CD14-positive monocyte (primary cell): ENCODE measurements around the gene ADAM22. TPM values are rescaled to one million over a fixed set of nuclear protein-coding genes. Genes with fewer than 3 reads are reported as not detected.

Source experiments
- DNase-seq, 3 donors: peaks; one replicate each; pipeline ENCODE4 v3.0.0-alpha.2; 2011 to 2022
- H2AFZ ChIP-seq: 2 replicates; pipeline ENCODE4 v1.6.0; 2012; ENCODE audit warnings: mild to moderate bottlenecking, low read depth, low read length, inconsistent platforms; ENCODE audit not compliant: insufficient read depth, poor library complexity, severe bottlenecking
- H3K27ac ChIP-seq, 2 donors: 1 replicate in 1 of 2; 2 replicates in 1 of 2; pipeline ENCODE4 v1.5.1; 2012 to 2013; ENCODE audit warnings: low read length in 2 of 2, control low read depth in 1 of 2, inconsistent platforms in 1 of 2, low read depth in 1 of 2, mild to moderate bottlenecking in 1 of 2
- H3K27me3 ChIP-seq, 2 donors: one replicate each; pipeline versions ENCODE4 v1.6.0 to v1.6.1; 2011 to 2013; ENCODE audit warnings: low read length in 2 of 2; ENCODE audit not compliant: control insufficient read depth in 2 of 2, insufficient read depth in 2 of 2
- H3K36me3 ChIP-seq, 2 donors: replicated peaks in 1 of 2; 1 replicate in 1 of 2; 2 replicates in 1 of 2; pipeline versions ENCODE4 v1.5.1 to v1.6.1; 2012 to 2013; ENCODE audit warnings: low read length in 2 of 2, control low read depth in 1 of 2, inconsistent platforms in 1 of 2, mild to moderate bottlenecking in 1 of 2; ENCODE audit not compliant: insufficient read depth in 2 of 2, control insufficient read depth in 1 of 2
- H3K4me1 ChIP-seq, 2 donors: 1 replicate in 1 of 2; 2 replicates in 1 of 2; pipeline versions ENCODE4 v1.5.1 to v1.6.1; 2012 to 2013; ENCODE audit warnings: low read length in 2 of 2, control low read depth in 1 of 2, inconsistent platforms in 1 of 2, mild to moderate bottlenecking in 1 of 2, moderate library complexity in 1 of 2; ENCODE audit not compliant: insufficient read depth in 2 of 2, control insufficient read depth in 1 of 2
- H3K4me2 ChIP-seq: replicated peaks from 2 replicates; pipeline ENCODE3; 2012; ENCODE audit warnings: low read length, moderate library complexity, mild to moderate bottlenecking; ENCODE audit not compliant: poor library complexity, severe bottlenecking; ENCODE audit errors: extremely low read depth
- H3K4me3 ChIP-seq, 3 experiments: fragments of 200-600 bp in 1 of 3; sonication (generic) in 1 of 3; replicated peaks in 1 of 3; 1 replicate in 2 of 3; 2 replicates in 1 of 3; pipeline ENCODE4 v1.5.1; 2011 to 2013; ENCODE audit warnings: low read length in 3 of 3, mild to moderate bottlenecking in 3 of 3, control low read depth in 2 of 3, low read depth in 2 of 3, inconsistent platforms in 1 of 3, moderate library complexity in 1 of 3
- H3K79me2 ChIP-seq: 2 replicates; pipeline ENCODE4 v1.6.0; 2012; ENCODE audit warnings: mild to moderate bottlenecking, control low read depth, inconsistent platforms, low read length, moderate library complexity; ENCODE audit not compliant: insufficient read depth
- H3K9ac ChIP-seq: 2 replicates; pipeline ENCODE4 v1.6.0; 2017; ENCODE audit warnings: low read length, mild to moderate bottlenecking; ENCODE audit not compliant: insufficient read depth, poor library complexity, severe bottlenecking
- H3K9me3 ChIP-seq, 2 donors: replicated peaks in 1 of 2; 1 replicate in 1 of 2; 2 replicates in 1 of 2; pipeline versions ENCODE4 v1.5.1 to v1.6.1; 2012 to 2013; ENCODE audit warnings: low read length in 2 of 2, control low read depth in 1 of 2; ENCODE audit not compliant: control insufficient read depth in 1 of 2, insufficient read depth in 1 of 2
- H4K20me1 ChIP-seq: 2 replicates; pipeline ENCODE4 v1.6.0; 2012; ENCODE audit warnings: mild to moderate bottlenecking, low read length, control low read depth, moderate library complexity; ENCODE audit not compliant: insufficient read depth
- H3K27ac Mint-ChIP-seq, 7 donors: one replicate each; pipeline ENCODE4 v1.8.0; 2020; ENCODE audit warnings: mild to moderate bottlenecking in 7 of 7, mixed read lengths in 7 of 7, moderate library complexity in 6 of 7, inconsistent platforms in 2 of 7
- H3K27me3 Mint-ChIP-seq, 3 donors: one replicate each; pipeline ENCODE4 v1.8.0; 2021 to 2022; ENCODE audit warnings: low read depth in 3 of 3, mild to moderate bottlenecking in 3 of 3, mixed read lengths in 3 of 3, moderate library complexity in 3 of 3, inconsistent platforms in 1 of 3
- H3K36me3 Mint-ChIP-seq, 2 donors: one replicate each; pipeline ENCODE4 v1.8.0; 2020; ENCODE audit warnings: mixed read lengths in 2 of 2, inconsistent platforms in 1 of 2, mild to moderate bottlenecking in 1 of 2
- H3K4me1 Mint-ChIP-seq: one replicate; pipeline ENCODE4 v1.8.0; 2020; ENCODE audit warnings: mild to moderate bottlenecking, mixed read lengths
- H3K4me3 Mint-ChIP-seq, 2 donors: one replicate each; pipeline ENCODE4 v1.8.0; 2020; ENCODE audit warnings: mild to moderate bottlenecking in 2 of 2, mixed read lengths in 2 of 2, moderate library complexity in 1 of 2
- H3K9me3 Mint-ChIP-seq, 7 donors: one replicate each; pipeline ENCODE4 v1.8.0; 2020 to 2022; ENCODE audit warnings: mixed read lengths in 7 of 7, mild to moderate bottlenecking in 6 of 7, moderate library complexity in 6 of 7, inconsistent platforms in 2 of 7
- WGBS: methylation state at CpG from one replicate; pipeline ENCODE4 v1.1.5; 2013; ENCODE audit warnings: missing lambda C conversion rate; ENCODE audit not compliant: insufficient coverage; 5-methylcytosine and 5-hydroxymethylcytosine counted together
- intact Hi-C, 2 donors: fragments of 100-400 bp; cut with micrococcal nuclease; formaldehyde crosslinking; loops; one replicate each; pipeline versions ENCODE4 v1.15.0 to v1.15.1; 2023
- polyA plus RNA-seq, 3 donors: library from polyadenylated mRNA; depleted of rRNA in 1 of 3; unstranded in 2 of 3; stranded (reverse) in 1 of 3; fragments of 300-500 nt in 2 of 3; fragments of >200 nt in 1 of 3; fragmentation: Illumina TruSeq in 2 of 3; gene quantifications; 1 replicate in 2 of 3; 2 replicates in 1 of 3; pipeline ENCODE4 v1.2.3, GENCODE V29; 2012 to 2021
- TF ChIP-seq, protein P1 (sequence below): fragments of 200-600 bp; IDR thresholded peaks from one replicate; pipeline ENCODE4 v1.8.0; 2022; ENCODE audit warnings: antibody characterized with exemption, mild to moderate bottlenecking

Gene ADAM22
- polyA plus RNA-seq, 3 donors, result 0.01 to 0.17 TPM; not detected in 1

- H3K4me1 ChIP-seq, result no peaks in the 10 kb centered on the region
- Mint-ChIP-seq H3K36me3 (no peaks in the 10 kb centered on the region), H3K27me3 (no peaks in the 10 kb centered on the region), H3K4me1 (peaks cover 5% of the 10 kb centered on the region), H3K27ac (no peak overlapping the region), H3K9me3 (peaks cover 0 to 7% (median 3%) of the 10 kb centered on the region in 7 donors), H3K4me3 (no peak overlapping the region)
- H3K27ac ChIP-seq, result no peak overlapping the region
- no peaks in the 10 kb centered on the region for H4K20me1 ChIP-seq
- no peak overlapping the region for H2AFZ ChIP-seq
- H3K9me3 ChIP-seq, result no peaks in the 10 kb centered on the region
- H3K4me2 ChIP-seq, result no peak overlapping the region
- TF ChIP-seq, protein P1, sequence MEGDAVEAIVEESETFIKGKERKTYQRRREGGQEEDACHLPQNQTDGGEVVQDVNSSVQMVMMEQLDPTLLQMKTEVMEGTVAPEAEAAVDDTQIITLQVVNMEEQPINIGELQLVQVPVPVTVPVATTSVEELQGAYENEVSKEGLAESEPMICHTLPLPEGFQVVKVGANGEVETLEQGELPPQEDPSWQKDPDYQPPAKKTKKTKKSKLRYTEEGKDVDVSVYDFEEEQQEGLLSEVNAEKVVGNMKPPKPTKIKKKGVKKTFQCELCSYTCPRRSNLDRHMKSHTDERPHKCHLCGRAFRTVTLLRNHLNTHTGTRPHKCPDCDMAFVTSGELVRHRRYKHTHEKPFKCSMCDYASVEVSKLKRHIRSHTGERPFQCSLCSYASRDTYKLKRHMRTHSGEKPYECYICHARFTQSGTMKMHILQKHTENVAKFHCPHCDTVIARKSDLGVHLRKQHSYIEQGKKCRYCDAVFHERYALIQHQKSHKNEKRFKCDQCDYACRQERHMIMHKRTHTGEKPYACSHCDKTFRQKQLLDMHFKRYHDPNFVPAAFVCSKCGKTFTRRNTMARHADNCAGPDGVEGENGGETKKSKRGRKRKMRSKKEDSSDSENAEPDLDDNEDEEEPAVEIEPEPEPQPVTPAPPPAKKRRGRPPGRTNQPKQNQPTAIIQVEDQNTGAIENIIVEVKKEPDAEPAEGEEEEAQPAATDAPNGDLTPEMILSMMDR, result no peak
- no peaks in the 10 kb centered on the region for H3K79me2 ChIP-seq
- H3K27me3 ChIP-seq, result no peaks in the 10 kb centered on the region
- no peaks in the 10 kb centered on the region for H3K36me3 ChIP-seq
- DNase-seq, result no peak
- intact Hi-C loops, result no loop called here
- WGBS, result 100% methylated on average over 1 of the region's 1 CpG
- H3K4me3 ChIP-seq, result no peak overlapping the region
- H3K9ac ChIP-seq, result no peak overlapping the region
Measured at GRCh38 chr7:88040694-88041093, 106.6 kb downstream of the ADAM22 start.

DNA sequence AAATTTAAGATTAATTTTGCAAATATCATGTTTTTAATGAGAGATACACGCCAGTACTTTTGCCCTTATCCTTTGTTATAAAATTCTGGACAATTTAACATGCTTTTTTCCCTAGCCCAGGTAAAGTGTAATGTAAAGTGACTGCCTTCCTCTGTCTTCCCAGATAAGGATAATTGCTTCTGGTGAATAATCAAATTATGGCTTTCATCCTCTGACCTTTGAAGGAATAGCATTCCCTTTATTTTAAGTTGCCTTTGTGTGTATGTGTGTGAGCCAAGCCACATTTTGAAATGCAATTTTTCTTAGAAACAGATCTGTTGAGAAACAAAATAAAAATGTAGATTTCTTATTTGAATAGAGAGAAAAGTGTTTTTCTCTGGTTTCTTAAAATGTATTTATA, 107.5 kb downstream of the ADAM22 start:
- H4K20me1 ChIP-seq, result no peaks in the 10 kb centered on the region
- no peaks in the 10 kb centered on the region for H3K27me3 Mint-ChIP-seq
- H3K4me2 ChIP-seq, result no peak overlapping the region
- no peak overlapping the region for H3K9ac ChIP-seq
- no peak overlapping the region for H3K27ac Mint-ChIP-seq
- intact Hi-C loops, result no loop called here
- no CpG with 5 or more reads among the region's 1 CpG for WGBS
- peaks cover 9% of the 10 kb centered on the region for H3K4me1 Mint-ChIP-seq
- H3K27me3 ChIP-seq, result no peaks in the 10 kb centered on the region
- H3K4me3 Mint-ChIP-seq, result no peak overlapping the region
- H3K36me3 ChIP-seq, result no peaks in the 10 kb centered on the region
- no peak for DNase-seq
- H2AFZ ChIP-seq, result no peak overlapping the region
- no peaks in the 10 kb centered on the region for H3K4me1 ChIP-seq
- TF ChIP-seq, protein P1, result no peak
- no peaks in the 10 kb centered on the region for H3K79me2 ChIP-seq
- H3K9me3 Mint-ChIP-seq, result peaks cover 0 to 7% (median 3%) of the 10 kb centered on the region in 7 donors
- no peak overlapping the region for H3K27ac ChIP-seq
- H3K4me3 ChIP-seq, result no peak overlapping the region
- no peaks in the 10 kb centered on the region for H3K9me3 ChIP-seq
- no peaks in the 10 kb centered on the region for H3K36me3 Mint-ChIP-seq
